ENCODE results near the gene TRAF5. TPM values are rescaled to one million over a fixed set of nuclear protein-coding genes. Genes with fewer than 3 reads are reported as not detected.

The TRAF5 gene
- total and polyA plus RNA-seq, 2 of the 4 experiments (the other 2 are of a cell fraction), result 10.0 to 14.7 TPM

DNA sequence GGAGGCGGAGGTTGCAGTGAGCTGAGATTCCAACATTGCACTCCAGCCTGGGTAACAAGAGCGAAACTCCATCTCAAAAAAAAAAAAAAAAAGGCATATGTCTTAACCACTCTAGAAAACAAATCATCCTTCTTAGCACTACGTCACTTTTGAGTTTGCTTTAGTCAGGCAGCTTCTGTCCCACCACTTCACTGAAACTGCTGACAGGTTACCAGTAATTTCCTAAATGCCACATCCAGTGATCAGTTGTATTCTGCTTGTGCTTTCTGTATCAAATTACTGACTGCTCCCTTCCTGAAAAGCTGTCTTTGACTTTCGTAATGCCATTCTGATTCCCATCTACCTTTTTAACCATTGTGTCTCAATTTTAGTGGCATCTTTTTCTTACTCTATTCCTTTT lies 45.7 kb upstream of the TRAF5 start:
- Histone ChIP-seq H3K9ac (ENCODE audit: low read depth, low read length) (no peak overlapping the region), H2BK120ac (ENCODE audit: low read depth, low read length) (no peak overlapping the region), H3K36me3 (ENCODE audit: control insufficient read depth, insufficient read depth, low read length) (peaks cover 11% of the 10 kb centered on the region), H3K79me1 (ENCODE audit: low read depth in 1 of 2, low read length in 2 of 2) (peaks cover 6 to 12% of the 10 kb centered on the region in 2 experiments), H3K4me2 (ENCODE audit: low read depth, low read length) (no peak overlapping the region), H3K56ac (ENCODE audit: extremely low read depth, insufficient read depth, low read length) (no peak overlapping the region), H3K27me3 (ENCODE audit: control insufficient read depth, insufficient read depth, low read length) (no peaks in the 10 kb centered on the region), H3K9me3 (ENCODE audit: control insufficient read depth, insufficient read depth, low read length) (no peaks in the 10 kb centered on the region), H4K20me1 (ENCODE audit: insufficient read depth, low read length) (no peaks in the 10 kb centered on the region; the same call in 1 of the 2 replicates), H3K4ac (ENCODE audit: low read depth, low read length) (no peak overlapping the region), H4K91ac (ENCODE audit: insufficient read depth, low read depth, low read length) (no peak overlapping the region), H2AK9ac (replicated peaks; ENCODE audit: low read depth, low read length, poor library complexity) (no peak overlapping the region), H3K14ac (replicated peaks; ENCODE audit: low read depth, low read length) (no peak overlapping the region), H2BK20ac (ENCODE audit: low read depth, low read length) (no peak overlapping the region), H3K23ac (ENCODE audit: low read depth, low read length) (no peak overlapping the region), H4K8ac (ENCODE audit: low read depth in 2 of 2, low read length in 2 of 2) (no peak overlapping the region), H3K18ac (ENCODE audit: low read depth, low read length) (no peak overlapping the region), H3K4me3 (ENCODE audit: insufficient read depth, low read depth, low read length) (no peak overlapping the region), H3K4me1 (ENCODE audit: control insufficient read depth, insufficient read depth, low read length) (peaks cover 2% of the 10 kb centered on the region; the same call in 1 of the 2 replicates), H4K5ac (ENCODE audit: low read depth, low read length) (no peak overlapping the region), H3K9me1 (ENCODE audit: insufficient read depth, low read length) (no peaks in the 10 kb centered on the region), H2BK5ac (ENCODE audit: low read depth, low read length, poor library complexity, severe bottlenecking) (peak overlapping the region; percentile 70), H3K27ac (ENCODE audit: insufficient read depth, low read length) (no peak overlapping the region), H2BK15ac (ENCODE audit: low read depth, low read length) (no peak overlapping the region), H2AK5ac (ENCODE audit: low read depth, low read length) (no peak overlapping the region), H2AFZ (replicated peaks; ENCODE audit: low read length, poor library complexity) (no peak overlapping the region)
- no peak for ATAC-seq (ENCODE audit: low read depth)
- DNase-seq, result no peak
- 86% methylated on average over 2 of the region's 4 CpGs; no CpG with 5 or more reads in 1 of the 2 experiments for WGBS, 2 experiments (ENCODE audit: extremely low coverage in 2 of 2, insufficient read length in 1 of 2)
- CTCF ChIA-PET, result interaction anchor here (0.6 kb wide), 1 partner anchor 10 kb away, joined by 4 read pairs; no protein-coding TSS in a partner anchor
- in situ Hi-C loops (cut with MboI; ENCODE audit: low sequenced_read_pairs) (no loop called here), intact Hi-C loops (cut with micrococcal nuclease) (no loop called here), dilution Hi-C loops (cut with HindIII; ENCODE audit: low sequenced_read_pairs, unreplicated experiment) (no loop called here)
- TF ChIP-seq MAZ (IDR thresholded peaks at IDR 0.05; ENCODE audit: borderline replicate concordance, low read depth, low read length) (no peak), CHD1 (IDR thresholded peaks at IDR 0.05; ENCODE audit: low read depth, low read length) (no peak), RCOR1 (IDR thresholded peaks at IDR 0.05; ENCODE audit: insufficient replicate concordance, low read length) (no peak), NFE2L2 (IDR thresholded peaks at IDR 0.05; ENCODE audit: low read depth, low read length) (no peak), MAFK (IDR thresholded peaks at IDR 0.05; ENCODE audit: low read depth, low read length) (no peak), RAD21 (IDR thresholded peaks at IDR 0.05; ENCODE audit: low read length) (no peak), ELK1 (IDR thresholded peaks at IDR 0.05; ENCODE audit: borderline replicate concordance, low read depth, low read length) (no peak), RFX5 (IDR thresholded peaks at IDR 0.05; ENCODE audit: low read depth, low read length) (no peak), SMC3 (IDR thresholded peaks at IDR 0.05; ENCODE audit: low read depth, low read length) (no peak), POLR2A (IDR thresholded peaks at IDR 0.05; ENCODE audit: low read depth, low read length) (no peak)
- TF ChIP-seq, protein P1, sequence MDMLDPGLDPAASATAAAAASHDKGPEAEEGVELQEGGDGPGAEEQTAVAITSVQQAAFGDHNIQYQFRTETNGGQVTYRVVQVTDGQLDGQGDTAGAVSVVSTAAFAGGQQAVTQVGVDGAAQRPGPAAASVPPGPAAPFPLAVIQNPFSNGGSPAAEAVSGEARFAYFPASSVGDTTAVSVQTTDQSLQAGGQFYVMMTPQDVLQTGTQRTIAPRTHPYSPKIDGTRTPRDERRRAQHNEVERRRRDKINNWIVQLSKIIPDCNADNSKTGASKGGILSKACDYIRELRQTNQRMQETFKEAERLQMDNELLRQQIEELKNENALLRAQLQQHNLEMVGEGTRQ (IDR thresholded peaks at IDR 0.05; ENCODE audit: low read depth, low read length), result no peak
- TF ChIP-seq, protein P2, sequence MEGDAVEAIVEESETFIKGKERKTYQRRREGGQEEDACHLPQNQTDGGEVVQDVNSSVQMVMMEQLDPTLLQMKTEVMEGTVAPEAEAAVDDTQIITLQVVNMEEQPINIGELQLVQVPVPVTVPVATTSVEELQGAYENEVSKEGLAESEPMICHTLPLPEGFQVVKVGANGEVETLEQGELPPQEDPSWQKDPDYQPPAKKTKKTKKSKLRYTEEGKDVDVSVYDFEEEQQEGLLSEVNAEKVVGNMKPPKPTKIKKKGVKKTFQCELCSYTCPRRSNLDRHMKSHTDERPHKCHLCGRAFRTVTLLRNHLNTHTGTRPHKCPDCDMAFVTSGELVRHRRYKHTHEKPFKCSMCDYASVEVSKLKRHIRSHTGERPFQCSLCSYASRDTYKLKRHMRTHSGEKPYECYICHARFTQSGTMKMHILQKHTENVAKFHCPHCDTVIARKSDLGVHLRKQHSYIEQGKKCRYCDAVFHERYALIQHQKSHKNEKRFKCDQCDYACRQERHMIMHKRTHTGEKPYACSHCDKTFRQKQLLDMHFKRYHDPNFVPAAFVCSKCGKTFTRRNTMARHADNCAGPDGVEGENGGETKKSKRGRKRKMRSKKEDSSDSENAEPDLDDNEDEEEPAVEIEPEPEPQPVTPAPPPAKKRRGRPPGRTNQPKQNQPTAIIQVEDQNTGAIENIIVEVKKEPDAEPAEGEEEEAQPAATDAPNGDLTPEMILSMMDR (conservative IDR thresholded peaks at IDR 0.05; ENCODE audit: low read depth, low read length), result no peak
- BruUV-seq (replicated peaks), result no TSS peak
- POLR2A ChIA-PET (ENCODE audit: unreplicated experiment), result no interaction called here
